ENCODE results near the gene RPS21.

The RPS21 gene

GRCh38 chr20:62345681-62346370, 41.1 kb upstream of the RPS21 start:
- no peak overlapping the region for H3K27ac ChIP-seq
- TF ChIP-seq, protein P1, sequence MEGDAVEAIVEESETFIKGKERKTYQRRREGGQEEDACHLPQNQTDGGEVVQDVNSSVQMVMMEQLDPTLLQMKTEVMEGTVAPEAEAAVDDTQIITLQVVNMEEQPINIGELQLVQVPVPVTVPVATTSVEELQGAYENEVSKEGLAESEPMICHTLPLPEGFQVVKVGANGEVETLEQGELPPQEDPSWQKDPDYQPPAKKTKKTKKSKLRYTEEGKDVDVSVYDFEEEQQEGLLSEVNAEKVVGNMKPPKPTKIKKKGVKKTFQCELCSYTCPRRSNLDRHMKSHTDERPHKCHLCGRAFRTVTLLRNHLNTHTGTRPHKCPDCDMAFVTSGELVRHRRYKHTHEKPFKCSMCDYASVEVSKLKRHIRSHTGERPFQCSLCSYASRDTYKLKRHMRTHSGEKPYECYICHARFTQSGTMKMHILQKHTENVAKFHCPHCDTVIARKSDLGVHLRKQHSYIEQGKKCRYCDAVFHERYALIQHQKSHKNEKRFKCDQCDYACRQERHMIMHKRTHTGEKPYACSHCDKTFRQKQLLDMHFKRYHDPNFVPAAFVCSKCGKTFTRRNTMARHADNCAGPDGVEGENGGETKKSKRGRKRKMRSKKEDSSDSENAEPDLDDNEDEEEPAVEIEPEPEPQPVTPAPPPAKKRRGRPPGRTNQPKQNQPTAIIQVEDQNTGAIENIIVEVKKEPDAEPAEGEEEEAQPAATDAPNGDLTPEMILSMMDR (IDR thresholded peaks at IDR 0.05) = no peak

GRCh38 chr20:62346398-62347150, 40.3 kb upstream of the RPS21 start:
- H3K27ac ChIP-seq = no peak overlapping the region
- no peak for TF ChIP-seq ZFX (IDR thresholded peaks at IDR 0.05; ENCODE audit: borderline replicate concordance)
- TF ChIP-seq, protein P1 (IDR thresholded peaks at IDR 0.05) = no peak

DNA sequence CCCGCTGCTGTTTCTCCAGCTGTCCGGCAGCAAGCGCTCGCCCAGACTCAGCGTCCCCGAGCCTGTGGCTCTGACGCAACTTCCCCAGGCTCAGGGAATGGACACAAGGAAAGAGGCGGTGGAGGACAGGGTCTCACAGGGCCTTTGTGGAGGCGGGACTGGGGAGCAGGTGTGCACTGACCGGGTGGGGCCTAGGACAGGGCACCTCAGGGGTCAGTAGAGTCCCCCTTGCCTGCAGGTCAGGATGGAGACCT, 39.8 kb upstream of the RPS21 start:
- no peak overlapping the region for H3K27ac ChIP-seq

GRCh38 chr20:62347445-62347844, 39.5 kb upstream of the RPS21 start:
- H3K27ac ChIP-seq = no peak overlapping the region
- TF ChIP-seq, protein P1 (IDR thresholded peaks at IDR 0.05) = no peak
- no peak for TF ChIP-seq ZFX (IDR thresholded peaks at IDR 0.05; ENCODE audit: borderline replicate concordance)

More for the DNA sequence above, 39.8 kb upstream of the RPS21 start:
- no peak for TF ChIP-seq ZFX (IDR thresholded peaks at IDR 0.05; ENCODE audit: borderline replicate concordance)
- TF ChIP-seq, protein P1 (IDR thresholded peaks at IDR 0.05) = no peak

GRCh38 chr20:62348604-62349003, 38.3 kb upstream of the RPS21 start:
- TF ChIP-seq, protein P1 (IDR thresholded peaks at IDR 0.05) = no peak
- TF ChIP-seq ZFX (IDR thresholded peaks at IDR 0.05; ENCODE audit: borderline replicate concordance) = no peak
- H3K27ac ChIP-seq = no peak overlapping the region

DNA sequence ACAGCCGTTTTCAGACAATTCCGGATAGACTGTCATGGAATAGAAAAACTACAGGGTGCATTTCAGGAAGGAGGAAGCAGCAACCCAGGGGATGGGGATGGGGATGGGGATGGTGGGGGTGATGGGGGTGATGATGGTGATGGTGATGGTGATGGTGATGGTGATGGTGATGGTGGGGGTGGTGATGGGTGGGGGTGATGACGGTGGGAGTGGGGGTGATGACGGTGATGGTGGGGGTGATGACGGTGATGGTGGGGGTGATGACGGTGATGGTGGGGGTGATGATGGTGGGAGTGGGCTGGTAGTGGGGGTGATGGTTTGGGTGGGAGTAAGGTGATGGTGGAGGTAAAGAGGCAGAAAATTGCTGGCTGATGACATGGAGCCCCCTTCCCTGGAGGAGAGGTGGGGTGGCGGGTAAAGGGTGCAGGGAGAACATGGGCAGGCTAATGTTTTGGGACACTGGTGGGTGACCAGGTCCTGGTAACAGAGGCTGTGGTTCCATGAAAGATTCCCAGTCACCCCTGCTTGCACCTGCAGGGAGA, 37.3 kb upstream of the RPS21 start:
- H3K27ac ChIP-seq = no peak overlapping the region
- TF ChIP-seq ZFX (IDR thresholded peaks at IDR 0.05; ENCODE audit: borderline replicate concordance) = no peak
- TF ChIP-seq, protein P1 (IDR thresholded peaks at IDR 0.05) = no peak

DNA sequence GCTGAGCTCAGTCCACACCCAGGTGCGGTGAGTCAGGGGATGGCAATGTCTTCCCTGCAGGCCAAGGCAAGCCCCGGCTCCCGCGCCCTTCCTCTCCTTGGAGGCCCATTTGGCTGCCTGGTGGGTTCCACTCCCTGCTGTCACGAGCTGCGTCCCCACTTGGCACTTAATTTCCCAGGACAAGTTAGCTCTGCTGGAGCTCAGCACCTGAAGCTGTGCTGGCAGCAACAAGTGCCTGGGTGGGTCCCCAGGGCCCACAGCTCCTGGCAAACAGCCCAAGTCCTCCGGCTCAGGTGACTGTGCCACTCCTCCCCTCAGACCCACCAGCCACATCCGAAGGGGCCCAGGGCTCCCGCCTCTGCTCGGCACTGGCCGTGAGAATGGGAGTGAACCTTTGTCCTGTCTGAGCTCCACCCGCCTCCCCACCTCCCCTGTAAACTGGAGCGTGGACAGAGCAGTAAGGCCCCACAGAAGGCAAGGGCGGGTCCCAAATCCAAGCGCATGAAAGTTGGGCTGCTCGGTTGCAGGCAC, 36.7 kb upstream of the RPS21 start:
- no peak overlapping the region for H3K27ac ChIP-seq
- TF ChIP-seq, protein P1 (IDR thresholded peaks at IDR 0.05) = no peak
- TF ChIP-seq ZFX (IDR thresholded peaks at IDR 0.05; ENCODE audit: borderline replicate concordance) = no peak
